H1 (cell line): ENCODE data around the gene GADD45B.

Experiments used
- EZH2 ChIP-seq: fragments of 200-600 bp; sonication (generic); IDR thresholded peaks from 2 replicates; pipeline ENCODE4 v1.7.1; 2012; ENCODE audit warnings: low read depth, mild to moderate bottlenecking, moderate library complexity, low read length, inconsistent platforms; ENCODE audit not compliant: severe bottlenecking
- SP1 ChIP-seq: IDR thresholded peaks from 2 replicates; pipeline ENCODE4 v1.6.1; 2011; ENCODE audit warnings: low read depth, low read length

GRCh38 chr19:2454199-2454961 lies 21.5 kb upstream of the GADD45B start:
- TF ChIP-seq EZH2 (no peak), SP1 (no peak)
